Left ventricle myocardium inferior (tissue), 1 donor: ENCODE results near the gene RRP8. TPM values are rescaled to one million over a fixed set of nuclear protein-coding genes. Genes with fewer than 3 reads are reported as not detected.
A peak's percentile ranks its signal among the peaks of the same experiment; 100 is the strongest.

Experiments
- DNase-seq: peaks from one replicate; pipeline ENCODE4 v3.0.0-alpha.2; 2020
- H3K27ac ChIP-seq: fragments of 200-600 bp; replicated peaks from 2 replicates; pipeline ENCODE4 v1.8.0; 2021
- H3K27me3 ChIP-seq: fragments of 200-600 bp; 2 replicates; pipeline ENCODE4 v1.8.0; 2021; ENCODE audit warnings: low read depth
- H3K36me3 ChIP-seq: fragments of 200-600 bp; 2 replicates; pipeline ENCODE4 v1.8.0; 2021
- H3K4me1 ChIP-seq: fragments of 200-600 bp; 2 replicates; pipeline ENCODE4 v1.8.0; 2021
- H3K4me3 ChIP-seq: fragments of 200-600 bp; 2 replicates; pipeline ENCODE4 v1.8.0; 2021; ENCODE audit warnings: mild to moderate bottlenecking, moderate library complexity
- H3K9me3 ChIP-seq: fragments of 200-600 bp; replicated peaks from 2 replicates; pipeline ENCODE4 v1.8.0; 2021
- CTCF ChIP-seq: fragments of 200-600 bp; IDR thresholded peaks from 2 replicates; pipeline ENCODE4 v1.8.0; 2021; ENCODE audit warnings: antibody characterized with exemption, mild to moderate bottlenecking, borderline replicate concordance
- intact Hi-C: fragments of 100-400 bp; cut with micrococcal nuclease; formaldehyde crosslinking; loops from one replicate; pipeline ENCODE4 v1.11.0; 2022
- total RNA-seq: library from RNA; stranded (reverse); fragmentation: NEBNext Ultra II Directional; extraction: Animal tissue kit (Norgen Biotek cat#: 25700); gene quantifications from one replicate; pipeline ENCODE4 v1.2.1, GENCODE V29; 2021
- donor health status: DM: no; HTN: yes; CAD: no; lungs with severe emphysema.

The RRP8 gene
- total RNA-seq, 1 donor from 2014 or later, result 19.2 TPM

DNA sequence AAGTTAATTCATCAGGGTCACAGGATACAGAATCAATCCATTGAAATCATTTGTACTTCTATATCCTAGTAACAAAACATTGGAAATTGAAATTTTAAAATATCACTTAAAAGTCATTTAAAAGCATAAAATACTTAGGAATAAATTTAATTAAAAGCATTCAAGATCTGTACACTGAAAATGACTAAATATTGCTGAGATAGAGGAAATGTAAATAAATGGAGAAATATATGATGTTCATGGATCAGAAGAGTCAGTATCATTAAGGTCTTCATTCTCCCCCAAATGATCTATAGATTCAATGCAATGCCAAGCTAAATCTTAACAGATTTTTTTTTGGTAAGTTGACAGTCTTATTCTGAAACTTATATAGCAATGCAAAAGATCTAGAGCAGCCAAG, 49.8 kb downstream of the RRP8 start:
- H3K36me3 ChIP-seq, result no peaks in the 10 kb centered on the region
- intact Hi-C loops, result no loop called here
- peaks cover 11% of the 10 kb centered on the region for H3K4me1 ChIP-seq
- no peaks in the 10 kb centered on the region for H3K27me3 ChIP-seq
- H3K27ac ChIP-seq, result no peak overlapping the region
- no peak for TF ChIP-seq CTCF
- DNase-seq, result no peak
- no peaks in the 10 kb centered on the region for H3K9me3 ChIP-seq
- no peak overlapping the region for H3K4me3 ChIP-seq

DNA sequence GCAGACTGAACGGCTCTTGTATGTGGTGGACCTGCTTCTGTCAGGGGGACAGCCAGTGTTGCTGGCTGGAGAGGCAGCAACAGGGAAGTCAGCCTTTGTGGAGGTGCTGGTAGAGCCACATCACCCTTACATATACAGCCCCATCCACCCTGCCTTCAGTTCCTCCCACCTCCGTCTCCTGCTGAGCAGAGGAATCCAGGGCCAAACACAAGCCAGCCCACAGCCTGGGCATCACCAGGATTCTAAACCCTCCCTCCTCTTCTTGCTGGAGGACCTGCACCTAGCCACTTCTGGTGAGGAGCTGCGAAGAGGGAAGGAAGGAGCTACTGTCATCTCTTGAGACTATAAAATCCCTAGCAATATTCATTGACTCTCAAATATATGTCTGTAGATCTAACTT, 54.8 kb downstream of the RRP8 start:
- no peak overlapping the region for H3K4me3 ChIP-seq
- H3K27ac ChIP-seq, result no peak overlapping the region
- no peaks in the 10 kb centered on the region for H3K27me3 ChIP-seq
- peaks cover 19% of the 10 kb centered on the region for H3K4me1 ChIP-seq
- no peak for TF ChIP-seq CTCF
- intact Hi-C loops, result no loop called here
- no peak for DNase-seq
- no peaks in the 10 kb centered on the region for H3K9me3 ChIP-seq
- peaks cover 9% of the 10 kb centered on the region for H3K36me3 ChIP-seq

- Histone ChIP-seq H3K4me3 (no peak overlapping the region), H3K27ac (no peak overlapping the region), H3K9me3 (no peaks in the 10 kb centered on the region), H3K36me3 (peaks cover 9% of the 10 kb centered on the region), H3K4me1 (peaks cover 19% of the 10 kb centered on the region), H3K27me3 (no peaks in the 10 kb centered on the region)
- intact Hi-C loops, result no loop called here
- no peak for TF ChIP-seq CTCF
- DNase-seq, result no peak
Measured at GRCh38 chr11:6548121-6548520, 55.3 kb downstream of the RRP8 start.

- intact Hi-C loops, result no loop called here
Measured at GRCh38 chr11:6547177-6547576, 56.2 kb downstream of the RRP8 start.

GRCh38 chr11:6546735-6547134, 56.7 kb downstream of the RRP8 start:
- intact Hi-C loops, result no loop called here
- peaks cover 9% of the 10 kb centered on the region for H3K36me3 ChIP-seq
- no peak for DNase-seq
- no peaks in the 10 kb centered on the region for H3K9me3 ChIP-seq
- H3K4me1 ChIP-seq, result peaks cover 19% of the 10 kb centered on the region
- H3K4me3 ChIP-seq, result no peak overlapping the region
- peak overlapping the region; percentile 56 for H3K27ac ChIP-seq
- no peaks in the 10 kb centered on the region for H3K27me3 ChIP-seq
- TF ChIP-seq CTCF, result no peak

More at GRCh38 chr11:6547177-6547576, 56.2 kb downstream of the RRP8 start:
- no peaks in the 10 kb centered on the region for H3K9me3 ChIP-seq
- peaks cover 19% of the 10 kb centered on the region for H3K4me1 ChIP-seq
- H3K27me3 ChIP-seq, result no peaks in the 10 kb centered on the region
- no peak for DNase-seq
- no peak overlapping the region for H3K4me3 ChIP-seq
- peaks cover 9% of the 10 kb centered on the region for H3K36me3 ChIP-seq
- no peak overlapping the region for H3K27ac ChIP-seq
- no peak for TF ChIP-seq CTCF
